HCT116 (cell line): ENCODE measurements around the gene FAM209B.

Experiments used
- CBX3 ChIP-seq: IDR thresholded peaks from 2 replicates; pipeline ENCODE4 v1.6.1; 2012; ENCODE audit warnings: low read depth
- CTCF ChIP-seq, 3 experiments: fragments of 200-600 bp in 1 of 3; sonication (generic) in 1 of 3; IDR thresholded peaks in 2 of 3; conservative IDR thresholded peaks in 1 of 3; 2 replicates each; pipeline ENCODE4 v1.5.1; 2012 to 2017; ENCODE audit warnings: low read depth in 2 of 3, low read length in 2 of 3, antibody characterized with exemption in 1 of 3, borderline replicate concordance in 1 of 3, control low read depth in 1 of 3, mild to moderate bottlenecking in 1 of 3, mixed read lengths in 1 of 3, mixed run types in 1 of 3, moderate library complexity in 1 of 3; ENCODE audit not compliant: insufficient read depth in 1 of 3
- ELF1 ChIP-seq: IDR thresholded peaks from 2 replicates; pipeline ENCODE4 v1.6.1; 2012; ENCODE audit warnings: low read depth, borderline replicate concordance
- EZH2 ChIP-seq: fragments of 200-600 bp; sonication (generic); IDR thresholded peaks from 2 replicates; pipeline ENCODE4 v1.6.1; 2017; ENCODE audit warnings: antibody characterized with exemption, mixed run types
- EZH2phosphoT487 ChIP-seq: fragments of 200-600 bp; IDR thresholded peaks from 2 replicates; pipeline ENCODE4 v1.6.1; 2018; ENCODE audit warnings: antibody characterized with exemption, borderline replicate concordance
- FOSL1 ChIP-seq: IDR thresholded peaks from 2 replicates; pipeline ENCODE4 v1.6.1; 2012; ENCODE audit warnings: low read depth
- POLR2A ChIP-seq: IDR thresholded peaks from 2 replicates; pipeline ENCODE4 v1.7.0; 2011; ENCODE audit warnings: borderline replicate concordance; ENCODE audit not compliant: insufficient read depth, insufficient read length; ENCODE audit errors: extremely low read depth
- POLR2AphosphoS5 ChIP-seq: IDR thresholded peaks from 2 replicates; pipeline ENCODE4 v1.6.1; 2011; ENCODE audit warnings: mild to moderate bottlenecking, low read depth, low read length, moderate library complexity
- RAD21 ChIP-seq: IDR thresholded peaks from 2 replicates; pipeline ENCODE4 v1.6.1; 2012; ENCODE audit warnings: low read depth, mild to moderate bottlenecking
- REST ChIP-seq: IDR thresholded peaks from 2 replicates; pipeline ENCODE4 v1.6.1; 2012; ENCODE audit warnings: low read depth
- SP1 ChIP-seq: IDR thresholded peaks from 2 replicates; pipeline ENCODE4 v1.6.1; 2012; ENCODE audit warnings: low read depth
- TCF7L2 ChIP-seq: IDR thresholded peaks from 2 replicates; pipeline ENCODE4 v1.7.0; 2011; ENCODE audit warnings: borderline replicate concordance, inconsistent platforms; ENCODE audit not compliant: insufficient read depth, insufficient read length; ENCODE audit errors: extremely low read depth
- YY1 ChIP-seq: IDR thresholded peaks from 2 replicates; pipeline ENCODE4 v1.6.1; 2011; ENCODE audit warnings: low read length, low read depth, moderate library complexity, mild to moderate bottlenecking; ENCODE audit not compliant: insufficient replicate concordance; ENCODE audit errors: extremely low read depth
- TF ChIP-seq, protein P1 (sequence below): IDR thresholded peaks from 2 replicates; pipeline ENCODE4 v1.6.1; 2012

- TF ChIP-seq CTCF (IDR thresholded peaks at IDR 0.05 in 2 of 3, conservative IDR thresholded peaks at IDR 0.05 in 1 of 3; ENCODE audit: borderline replicate concordance in 1 of 3, insufficient read depth in 1 of 3, low read depth in 2 of 3, low read length in 2 of 3) = peak in 2 of 3 experiments; percentile 13 to 23; a peak in 2 of 6 replicates
- no peak for TF ChIP-seq POLR2A
- TF ChIP-seq EZH2phosphoT487 = no peak
- peak; percentile 34 for TF ChIP-seq CBX3
- peak; percentile 32; the same call in 1 of the 2 replicates for TF ChIP-seq RAD21
- TF ChIP-seq FOSL1 = peak; percentile 89
- TF ChIP-seq REST = no peak
- TF ChIP-seq POLR2AphosphoS5 = peak; percentile 67
- TF ChIP-seq, protein P1, sequence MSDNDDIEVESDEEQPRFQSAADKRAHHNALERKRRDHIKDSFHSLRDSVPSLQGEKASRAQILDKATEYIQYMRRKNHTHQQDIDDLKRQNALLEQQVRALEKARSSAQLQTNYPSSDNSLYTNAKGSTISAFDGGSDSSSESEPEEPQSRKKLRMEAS = peak; percentile 64
- TF ChIP-seq SP1 = peak; percentile 86
- TF ChIP-seq EZH2 = no peak
- peak; percentile 28; the same call in 1 of the 2 replicates for TF ChIP-seq ELF1
- TF ChIP-seq YY1 = no peak
- TF ChIP-seq TCF7L2 = peak; percentile 96
These were observed 21.8 kb downstream of the FAM209B start for GRCh38 chr20:56554869-56555268.
